Choroid plexus epithelial cell (primary cell): Measurements from ENCODE around the gene PIK3R1.
A peak's percentile ranks its signal among the peaks of the same experiment; 100 is the strongest.

Experiments used
- DNase-seq: peaks from one replicate; pipeline ENCODE4 v3.0.0-alpha.2; 2010; ENCODE audit warnings: low read depth
- H3K4me3 ChIP-seq: 2 replicates; pipeline ENCODE4 v1.5.1; 2011; ENCODE audit warnings: low read depth, mild to moderate bottlenecking, control low read depth, low read length, moderate library complexity
- TF ChIP-seq, protein P1 (sequence below): conservative IDR thresholded peaks from 2 replicates; pipeline ENCODE4 v1.5.1; 2011; ENCODE audit warnings: low read depth, mild to moderate bottlenecking, control low read depth, inconsistent platforms, low read length, moderate library complexity

Gene PIK3R1

GRCh38 chr5:68318955-68319705, 103.6 kb downstream of the PIK3R1 start:
- H3K4me3 ChIP-seq = no peak overlapping the region
- TF ChIP-seq, protein P1, sequence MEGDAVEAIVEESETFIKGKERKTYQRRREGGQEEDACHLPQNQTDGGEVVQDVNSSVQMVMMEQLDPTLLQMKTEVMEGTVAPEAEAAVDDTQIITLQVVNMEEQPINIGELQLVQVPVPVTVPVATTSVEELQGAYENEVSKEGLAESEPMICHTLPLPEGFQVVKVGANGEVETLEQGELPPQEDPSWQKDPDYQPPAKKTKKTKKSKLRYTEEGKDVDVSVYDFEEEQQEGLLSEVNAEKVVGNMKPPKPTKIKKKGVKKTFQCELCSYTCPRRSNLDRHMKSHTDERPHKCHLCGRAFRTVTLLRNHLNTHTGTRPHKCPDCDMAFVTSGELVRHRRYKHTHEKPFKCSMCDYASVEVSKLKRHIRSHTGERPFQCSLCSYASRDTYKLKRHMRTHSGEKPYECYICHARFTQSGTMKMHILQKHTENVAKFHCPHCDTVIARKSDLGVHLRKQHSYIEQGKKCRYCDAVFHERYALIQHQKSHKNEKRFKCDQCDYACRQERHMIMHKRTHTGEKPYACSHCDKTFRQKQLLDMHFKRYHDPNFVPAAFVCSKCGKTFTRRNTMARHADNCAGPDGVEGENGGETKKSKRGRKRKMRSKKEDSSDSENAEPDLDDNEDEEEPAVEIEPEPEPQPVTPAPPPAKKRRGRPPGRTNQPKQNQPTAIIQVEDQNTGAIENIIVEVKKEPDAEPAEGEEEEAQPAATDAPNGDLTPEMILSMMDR = no peak
- peak; percentile 76 for DNase-seq

DNA sequence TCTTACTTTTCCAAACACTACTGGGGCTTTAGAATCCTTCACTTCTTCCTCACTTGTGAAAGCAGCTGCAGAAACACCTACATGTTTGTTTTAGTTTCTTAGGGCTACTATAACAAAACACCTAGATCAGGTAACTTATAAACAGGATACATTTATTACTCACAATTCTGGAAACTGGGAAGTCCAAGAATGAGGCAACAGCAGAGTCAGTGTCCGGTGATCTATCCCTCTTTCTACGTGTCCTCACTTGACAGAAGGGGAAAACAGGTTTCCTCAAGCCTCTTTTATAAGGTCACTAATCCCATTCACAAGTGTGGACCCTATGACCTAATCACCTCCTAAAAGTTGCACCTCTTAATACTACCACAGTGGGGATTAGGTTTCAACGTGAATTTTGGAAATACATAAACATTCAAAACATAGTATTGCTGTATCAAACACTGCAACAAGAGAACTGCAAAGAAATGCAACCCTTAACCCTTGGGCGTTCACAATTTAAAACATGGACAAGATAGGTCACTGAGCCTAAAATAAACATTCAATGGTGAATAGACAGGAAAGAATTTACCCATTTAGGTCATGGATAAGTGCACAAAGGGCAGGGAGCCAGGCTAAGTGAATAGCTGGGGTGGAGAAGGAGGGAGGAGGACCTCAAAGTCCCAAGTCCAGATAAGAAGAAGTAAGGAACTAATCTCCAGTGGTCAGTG, 104.3 kb downstream of the PIK3R1 start:
- H3K4me3 ChIP-seq = no peak overlapping the region
- DNase-seq = no peak
- TF ChIP-seq, protein P1 = no peak

- TF ChIP-seq, protein P1 = no peak
- H3K4me3 ChIP-seq = no peak overlapping the region
- DNase-seq = no peak
Observed at GRCh38 chr5:68320413-68320986, 104.9 kb downstream of the PIK3R1 start.

GRCh38 chr5:68325065-68325580, 109.6 kb downstream of the PIK3R1 start:
- H3K4me3 ChIP-seq = no peak overlapping the region
- TF ChIP-seq, protein P1 = no peak
- no peak for DNase-seq

GRCh38 chr5:68329554-68330255, 114.1 kb downstream of the PIK3R1 start:
- TF ChIP-seq, protein P1 = no peak
- DNase-seq = peak; percentile 67
- H3K4me3 ChIP-seq = no peak overlapping the region

- DNase-seq = peak; percentile 34
- H3K4me3 ChIP-seq = no peak overlapping the region
Observed at GRCh38 chr5:68330574-68330973, 115.0 kb downstream of the PIK3R1 start.

More at GRCh38 chr5:68330574-68330973, 115.0 kb downstream of the PIK3R1 start:
- TF ChIP-seq, protein P1 = no peak
